NCI-H1436 treated with DMSO at 0.1 percent for 48 hours (cell line): ENCODE data around the gene COX17.
"Not testable (repeated sequence)": the region's sequence is repeated elsewhere in the genome, so short reads cannot be mapped to it uniquely, and the experiment has no call there.

Source experiments
- DNase-seq: peaks from one replicate; lab custom pipeline; 2025; lab: John Stamatoyannopoulos, UW

COX17 gene, protein sequence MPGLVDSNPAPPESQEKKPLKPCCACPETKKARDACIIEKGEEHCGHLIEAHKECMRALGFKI

DNA sequence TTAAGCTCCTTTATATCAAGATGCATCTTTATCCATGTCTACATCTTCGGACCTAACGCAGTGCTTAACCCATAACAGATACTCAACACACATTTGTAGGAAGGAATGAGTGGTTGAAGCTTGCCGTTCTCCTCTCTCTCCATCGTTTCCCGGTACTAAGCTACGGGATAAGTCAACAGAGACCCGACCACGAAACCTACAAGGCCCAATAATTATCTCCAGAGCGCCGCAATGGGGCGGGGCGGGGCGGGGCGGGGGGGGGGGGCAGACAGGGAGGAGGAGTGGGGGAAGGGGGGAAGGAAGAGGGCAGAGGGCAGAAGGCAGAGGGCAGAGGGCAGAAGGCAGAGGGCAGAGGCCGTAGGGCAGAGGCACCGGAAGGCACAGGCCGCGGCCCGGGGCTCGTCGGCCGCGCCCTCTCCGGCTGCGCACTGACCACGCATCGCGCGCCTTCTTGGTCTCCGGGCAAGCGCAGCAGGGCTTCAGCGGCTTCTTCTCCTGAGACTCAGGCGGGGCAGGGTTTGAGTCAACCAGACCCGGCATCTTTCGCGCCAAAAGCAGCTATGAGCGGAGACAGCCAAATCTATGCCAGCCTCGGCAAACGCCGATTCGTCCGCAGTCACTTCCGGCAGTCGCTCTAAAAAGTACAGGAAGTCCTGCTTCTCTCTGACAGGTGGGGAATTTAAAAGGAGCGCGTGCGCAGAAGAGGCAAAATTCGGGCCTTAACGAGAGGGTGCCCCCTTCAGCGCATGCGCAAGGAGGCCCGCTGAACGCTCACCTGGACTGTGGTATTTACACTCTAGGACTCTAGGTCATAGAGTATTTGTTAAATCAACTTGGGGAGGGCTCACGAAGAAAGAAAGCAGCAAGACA is at the start of gene COX17:
Gene COX17 (minus strand): TSS at position 636 of the 870 bp plus-strand sequence. CDS start 96 bp downstream, at position 540.
- DNase-seq, result peak; percentile 98

DNA sequence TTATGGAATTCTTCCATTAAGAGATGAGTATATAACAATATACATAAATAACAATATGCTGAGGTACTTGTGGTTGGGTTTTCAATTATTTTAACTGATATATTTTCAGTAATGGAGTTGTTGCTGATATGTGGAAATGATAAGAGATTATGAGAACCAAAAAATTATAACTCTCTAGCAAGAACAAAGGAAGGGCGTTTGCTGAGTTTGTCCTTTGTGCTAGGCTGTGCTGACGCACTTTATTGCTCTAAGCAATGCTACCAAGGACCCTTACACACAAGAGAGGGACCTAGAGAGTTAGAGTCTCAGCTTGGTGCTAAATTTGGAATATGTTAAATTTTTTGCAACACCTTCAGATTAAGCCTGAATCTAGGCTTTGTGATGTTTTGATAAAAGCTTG is 49.7 kb upstream of the COX17 start:
- DNase-seq, result no peak

DNA sequence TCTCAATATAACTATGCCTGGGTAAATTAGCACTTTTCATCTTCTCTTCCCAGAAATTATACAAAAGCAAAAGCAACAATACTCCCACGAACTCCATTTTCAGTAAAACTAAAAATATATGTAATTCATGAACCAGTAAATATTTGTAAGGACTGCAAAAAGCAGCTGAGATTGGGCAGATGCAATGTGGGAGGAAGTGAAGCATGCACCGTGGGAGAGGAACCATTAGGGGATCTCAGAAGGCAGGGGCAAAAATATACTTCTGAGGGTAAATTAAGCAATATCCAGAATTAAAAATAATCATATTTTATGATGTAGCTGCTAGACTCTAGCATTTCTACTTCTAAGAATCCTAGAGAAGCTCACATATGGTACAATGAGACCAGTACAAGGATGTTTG is 45.8 kb upstream of the COX17 start:
- no peak for DNase-seq

DNA sequence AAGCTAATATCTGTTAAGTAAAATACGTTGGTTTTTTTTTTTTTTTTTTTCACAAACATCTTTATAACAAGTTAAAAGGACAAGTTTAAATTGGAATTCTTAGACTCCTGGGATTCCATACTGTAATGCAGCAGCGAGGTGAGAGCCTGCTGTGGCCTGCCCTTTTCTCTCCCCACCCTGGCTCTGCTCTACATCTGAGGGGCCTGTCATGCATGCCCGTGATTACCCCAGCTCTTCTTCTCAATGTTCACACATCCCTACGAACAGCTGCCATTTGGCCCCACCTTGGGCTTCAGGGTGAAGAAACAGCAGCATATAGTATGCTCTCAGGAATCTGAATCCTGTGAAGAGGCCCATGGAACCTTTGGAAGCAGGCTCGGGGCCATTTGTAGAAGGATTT is 40.3 kb upstream of the COX17 start:
- no peak for DNase-seq

DNA sequence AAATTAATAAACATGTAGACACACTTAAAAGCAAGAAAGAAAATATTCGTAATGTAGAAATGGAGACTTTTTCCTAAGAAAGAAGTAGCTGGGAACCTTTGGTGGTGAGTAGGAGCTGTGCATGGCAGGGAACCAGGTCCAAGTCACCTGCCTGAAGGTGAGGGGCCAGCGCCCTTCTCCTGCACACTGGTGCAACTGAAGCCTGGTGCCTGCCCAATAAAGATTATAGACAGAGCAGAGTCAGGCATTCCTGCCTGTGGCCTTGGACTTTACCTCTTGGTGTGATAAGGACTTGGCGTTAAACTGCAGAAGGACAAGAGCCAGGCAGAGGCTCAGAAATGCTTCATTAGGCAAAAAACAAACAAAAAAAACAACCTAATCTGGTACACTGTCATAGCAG is 39.8 kb upstream of the COX17 start:
- DNase-seq, result no peak

DNA sequence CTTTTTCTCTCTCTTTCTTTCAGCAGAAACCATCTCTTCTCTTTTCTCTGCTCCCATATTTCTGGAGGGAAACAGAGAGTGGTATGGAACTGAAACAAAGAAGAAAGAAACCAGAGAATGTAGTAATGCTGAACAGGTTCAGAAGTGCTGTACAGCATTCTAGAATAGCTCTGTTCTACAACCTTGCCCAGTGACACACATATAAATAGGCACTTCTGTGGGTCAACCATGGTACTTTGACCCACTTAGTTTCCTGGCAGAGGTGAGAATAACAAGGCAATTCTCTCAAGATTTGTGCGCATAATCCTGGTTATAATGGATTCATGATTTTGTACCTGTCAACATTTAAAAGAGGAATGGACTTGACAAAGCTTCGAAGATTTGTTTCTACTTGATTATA is 37.9 kb upstream of the COX17 start:
- no peak for DNase-seq

DNA sequence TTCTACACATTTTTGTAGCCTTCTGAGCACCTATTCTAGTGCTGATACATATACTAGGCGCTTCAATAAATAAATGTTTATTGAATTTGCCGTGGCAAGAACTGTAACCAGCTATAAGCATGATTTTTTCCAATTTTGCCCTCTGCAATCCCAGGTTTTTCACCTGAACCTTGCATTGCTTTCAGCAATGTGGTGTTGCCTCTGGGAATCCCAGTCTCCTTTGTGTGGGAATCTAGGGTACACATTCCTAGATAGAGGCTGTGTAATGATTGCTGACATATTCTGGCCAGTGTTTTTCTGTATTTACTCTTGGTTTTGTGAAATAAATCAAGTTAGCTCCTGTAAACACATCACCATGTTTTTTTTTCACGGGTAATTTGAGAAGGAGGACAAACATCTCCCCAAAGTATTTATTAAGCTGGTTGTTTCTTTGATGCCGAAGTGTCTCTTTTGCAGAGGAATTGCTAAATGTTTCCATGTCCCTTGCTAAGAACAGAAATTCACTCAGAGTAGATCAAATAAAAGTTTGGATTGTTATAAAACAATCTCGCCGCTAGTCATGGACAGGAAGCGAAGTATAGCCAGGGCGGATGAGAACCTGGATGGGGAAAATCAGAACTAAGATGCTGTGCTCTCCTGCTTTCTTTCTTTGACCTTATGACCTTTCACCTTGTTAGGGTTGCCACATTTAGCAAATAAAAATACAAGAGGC is 26.8 kb upstream of the COX17 start:
- no peak for DNase-seq

DNA sequence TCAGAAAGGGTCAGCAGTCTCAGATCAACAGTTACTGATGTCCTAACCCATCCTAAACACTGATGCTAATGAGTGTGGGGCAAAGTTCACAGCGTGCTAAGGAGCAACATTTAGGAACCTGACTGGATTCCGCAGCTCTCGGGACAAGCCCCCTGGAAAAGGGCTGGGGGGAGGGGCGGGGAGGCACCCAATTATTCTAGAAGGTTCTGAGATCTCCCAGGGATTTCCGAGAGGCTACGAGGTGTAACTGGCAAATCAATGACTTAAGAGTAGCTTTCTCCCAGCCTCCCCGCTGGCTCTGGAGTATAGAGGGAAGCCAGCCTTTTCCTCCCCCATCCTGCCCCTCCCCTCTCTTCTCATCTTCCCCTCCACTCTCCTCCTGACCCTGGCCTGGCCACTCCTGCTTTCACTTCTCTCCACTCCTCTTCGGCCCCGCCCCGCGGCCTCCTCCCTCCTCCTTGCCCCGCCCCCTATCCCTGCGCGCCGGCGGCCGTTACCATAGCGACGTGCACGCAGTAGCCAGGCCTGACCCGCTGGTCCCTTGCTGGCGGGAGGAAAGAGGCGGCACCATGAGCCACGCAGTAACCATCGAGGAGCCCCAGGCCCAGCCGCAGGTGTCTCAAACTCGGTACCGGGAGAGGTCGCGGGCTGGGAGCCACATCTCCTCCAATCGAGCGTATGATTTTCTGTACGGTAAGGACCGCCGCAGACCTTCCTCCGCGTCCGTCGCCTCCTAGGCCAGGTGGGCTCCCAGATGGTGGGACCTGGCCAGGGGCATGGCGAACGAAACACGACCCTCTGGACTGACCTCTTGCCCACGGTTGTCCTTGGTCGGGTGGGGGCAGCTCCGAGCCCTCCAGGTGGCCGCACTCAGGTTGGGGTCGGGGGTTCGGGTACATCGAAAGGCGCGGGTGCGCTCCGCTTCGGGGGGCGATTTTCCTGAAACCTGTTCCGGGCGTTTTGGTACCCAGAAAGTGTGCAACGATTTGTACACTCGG is 25.6 kb upstream of the COX17 start, which contains the start of gene CFAP91:
Gene CFAP91 (plus strand): TSS at position 493 of the 998 bp plus-strand sequence. CDS start 77 bp downstream, at position 570.
- DNase-seq, result peak; percentile 79

DNA sequence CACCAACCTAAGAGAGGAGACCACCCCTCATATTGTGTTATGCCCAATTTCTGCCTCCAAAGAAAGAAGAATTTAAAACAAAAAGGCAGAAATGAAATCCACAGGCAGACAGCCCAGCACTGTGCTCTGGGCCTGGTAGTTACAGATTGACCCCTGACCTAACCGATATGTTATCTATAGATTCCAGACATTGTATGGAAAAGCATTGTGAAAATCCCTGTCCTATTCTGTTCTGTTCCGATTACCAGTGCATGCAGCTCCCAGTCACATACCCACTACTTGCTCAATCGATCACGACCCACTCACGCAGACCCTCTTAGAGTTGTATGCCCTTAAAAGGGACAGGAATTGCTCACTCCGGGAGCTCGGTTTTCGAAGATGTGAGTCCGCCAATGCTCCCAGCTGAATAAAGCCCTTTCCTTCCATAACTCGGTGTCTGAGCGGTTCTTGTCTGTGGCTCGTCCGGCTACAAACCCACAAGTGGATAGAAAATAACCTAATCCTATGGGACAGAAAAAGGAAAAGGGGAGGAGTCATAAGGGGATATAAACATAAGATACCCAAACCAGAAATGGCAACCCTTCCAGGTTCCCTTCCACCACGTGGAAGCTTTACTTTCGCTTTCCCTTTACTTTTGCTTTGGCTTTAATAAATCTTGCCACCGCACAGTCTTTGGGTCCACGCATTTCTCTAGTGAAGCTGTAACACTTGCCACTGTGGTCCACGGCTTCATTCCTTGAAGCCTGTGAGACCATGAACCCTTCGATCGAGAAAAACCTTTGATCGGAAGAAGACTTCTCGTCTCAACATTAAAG is 23.9 kb upstream of the COX17 start:
- no peak for DNase-seq

DNA sequence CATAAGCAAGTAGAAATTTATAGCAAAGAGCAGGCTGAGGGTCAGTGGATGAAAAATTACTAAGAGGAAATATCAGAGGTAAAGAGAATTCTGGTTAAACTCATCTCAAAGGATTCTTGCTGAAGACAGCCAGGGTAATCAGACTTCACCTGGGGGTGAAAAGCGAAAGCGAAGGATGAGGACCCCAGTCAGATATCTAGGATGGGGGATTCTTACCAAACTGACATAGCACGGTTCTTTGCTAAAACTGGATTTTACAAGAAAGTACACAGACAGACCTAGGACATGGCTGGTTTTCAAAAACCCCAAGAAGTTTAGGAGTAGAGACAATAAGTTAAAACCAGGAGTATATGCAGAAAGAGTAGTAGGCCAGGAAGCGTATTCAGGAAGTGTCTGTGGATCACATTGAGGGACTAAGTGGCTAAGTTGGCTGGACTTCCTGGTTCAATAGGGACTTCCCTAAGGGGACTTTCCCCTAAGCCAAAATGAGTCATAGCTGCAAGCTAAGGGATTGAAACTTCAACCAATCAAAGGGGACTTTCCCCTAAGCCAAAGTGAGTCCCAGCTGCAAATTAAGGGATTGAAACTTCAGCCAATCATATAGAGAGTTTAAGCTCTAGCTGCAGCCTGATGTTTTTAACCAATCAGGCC is 23.2 kb upstream of the COX17 start:
- no peak for DNase-seq

DNA sequence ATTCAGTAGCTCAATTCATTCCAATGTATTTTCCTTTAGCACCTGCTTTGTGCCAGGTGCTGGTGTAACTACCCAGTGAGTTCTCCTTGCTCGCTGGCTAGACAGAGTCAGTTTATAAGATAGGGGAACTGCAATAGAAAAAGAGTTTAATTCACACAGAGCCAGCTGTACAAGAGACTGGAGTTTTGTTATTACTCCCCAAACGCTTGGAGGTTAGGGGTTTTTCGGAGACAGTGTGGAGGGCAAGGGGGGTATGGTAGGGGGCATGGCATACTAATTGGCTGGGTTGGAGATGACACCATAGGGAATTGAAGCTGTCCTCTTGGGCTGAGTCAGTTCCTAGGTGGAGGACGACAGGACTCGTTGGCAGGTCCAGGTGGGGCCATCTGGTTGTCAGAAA is 20.2 kb upstream of the COX17 start:
- no peak for DNase-seq

DNA sequence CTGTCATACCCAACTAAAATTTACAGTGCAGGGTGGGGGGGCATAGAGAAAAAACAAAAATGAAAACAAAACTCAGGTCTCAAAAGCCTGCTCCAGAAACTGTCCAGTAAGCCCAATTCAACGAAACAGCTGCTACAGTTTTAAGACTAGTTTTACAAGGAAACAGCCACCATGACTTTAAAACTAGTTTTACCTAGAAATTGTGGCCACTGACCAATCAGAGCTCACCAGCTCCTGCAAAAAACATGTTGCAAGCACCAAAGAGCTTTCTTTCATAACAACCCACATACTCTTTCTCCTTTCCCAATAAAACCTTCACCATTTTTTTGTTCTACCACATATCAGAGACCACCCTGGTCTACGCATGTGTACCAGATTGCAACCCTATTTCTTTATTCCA is 18.3 kb upstream of the COX17 start:
- DNase-seq, result no peak

DNA sequence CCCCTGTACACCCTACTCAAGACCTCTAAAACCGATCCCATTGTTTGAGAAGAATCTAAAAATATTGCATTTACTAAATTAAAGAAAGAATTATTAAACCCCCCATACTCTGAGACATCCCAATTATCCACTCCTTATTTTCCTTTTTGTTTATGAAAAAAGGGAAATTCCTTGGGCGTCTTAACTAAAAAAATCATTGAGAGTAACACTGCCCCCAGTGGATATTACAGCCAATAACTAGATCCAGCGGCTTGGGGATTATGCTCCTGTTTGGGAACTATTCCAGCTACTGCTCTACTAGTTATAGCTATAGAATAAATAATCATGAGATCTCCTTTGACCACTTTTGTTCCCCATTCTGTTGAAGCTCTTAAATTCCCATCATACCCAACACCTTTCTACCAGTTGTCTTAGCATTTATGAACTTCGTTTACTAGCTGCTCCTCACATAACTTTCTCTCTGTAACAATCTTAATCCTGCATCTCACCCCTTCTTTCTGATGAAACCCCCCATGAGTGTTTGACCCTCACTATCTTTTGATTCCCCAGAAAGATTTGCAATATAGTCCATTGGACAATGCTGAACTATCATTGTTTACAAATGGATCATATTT is 12.9 kb upstream of the COX17 start:
- DNase-seq, result no peak

DNA sequence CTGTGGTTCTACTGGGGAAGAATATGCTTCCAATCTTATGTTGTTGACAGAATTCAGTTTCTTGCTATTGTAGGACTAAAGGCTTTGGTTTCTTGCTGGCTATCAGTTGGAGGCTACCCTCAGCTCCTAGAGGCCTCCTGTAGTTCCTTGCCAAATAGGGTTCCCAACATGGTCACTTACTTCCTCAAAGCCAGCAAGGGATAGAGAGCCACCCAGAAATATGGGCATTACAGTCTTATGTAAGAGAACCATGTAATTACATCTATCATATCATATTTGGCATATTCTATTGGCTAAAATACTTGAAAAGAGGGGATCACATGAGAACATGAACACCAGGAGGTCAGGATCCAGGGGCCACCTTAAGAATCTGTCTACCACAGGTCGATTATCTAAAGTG is 6.2 kb upstream of the COX17 start:
- no peak for DNase-seq

DNA sequence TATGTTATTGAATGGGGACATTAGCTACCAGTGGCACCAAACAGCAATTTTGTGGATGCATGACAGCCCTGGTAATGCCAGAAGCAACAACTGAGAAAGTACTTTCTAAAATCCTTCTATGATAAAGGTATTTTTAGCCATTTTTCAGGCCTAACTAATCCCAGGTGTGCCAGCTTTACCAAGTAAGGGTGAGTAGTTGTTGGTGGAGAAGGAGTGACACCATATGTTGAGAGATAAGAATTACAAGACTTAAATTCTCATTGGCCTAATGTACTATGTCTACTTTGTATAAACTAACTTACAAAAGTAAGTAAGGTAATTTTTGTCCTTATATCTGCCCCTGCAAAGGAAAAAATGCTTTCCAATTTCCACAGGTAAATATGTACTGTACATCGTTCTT is 4.1 kb upstream of the COX17 start:
- DNase-seq, result peak; percentile 10

DNA sequence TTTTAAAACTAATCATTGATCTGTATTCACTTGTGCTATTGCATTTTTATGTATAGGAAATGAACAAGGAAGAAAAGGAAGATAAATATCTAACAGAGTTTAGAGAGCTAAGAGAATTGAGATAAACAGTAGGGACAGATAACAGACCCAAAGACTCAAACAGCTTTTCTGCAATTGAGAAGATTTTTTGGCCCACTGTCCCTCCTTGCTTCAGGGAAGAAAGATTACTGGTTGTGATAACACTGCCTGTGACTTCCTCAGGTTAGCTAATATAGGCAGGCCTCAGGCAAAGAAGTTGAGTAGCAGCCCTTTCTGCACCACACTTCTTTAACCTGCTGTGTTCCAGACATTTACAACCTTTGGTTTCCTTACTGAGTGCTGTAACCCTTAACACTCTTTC is 2.7 kb upstream of the COX17 start:
- no peak for DNase-seq

DNA sequence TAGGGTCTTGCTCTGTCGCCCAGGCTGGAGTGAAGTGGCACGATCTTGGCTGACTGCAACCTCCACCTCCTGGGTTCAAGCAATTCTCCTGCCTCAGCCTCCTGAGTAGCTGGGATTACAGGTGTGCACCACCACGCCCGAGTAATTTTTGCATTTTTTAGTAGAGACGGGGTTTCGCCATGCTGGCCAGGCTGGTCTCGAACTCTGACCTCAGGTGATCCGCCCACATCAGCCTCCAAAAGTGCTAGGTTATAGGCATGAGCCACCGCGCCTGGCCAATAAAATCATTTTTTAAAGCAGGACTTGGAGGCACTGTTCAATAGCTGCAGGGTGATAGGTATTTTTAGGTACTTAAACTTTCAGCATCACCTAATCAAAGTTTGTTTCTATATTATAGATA is 1.0 kb upstream of the COX17 start:
- not testable (repeated sequence) for DNase-seq

DNA sequence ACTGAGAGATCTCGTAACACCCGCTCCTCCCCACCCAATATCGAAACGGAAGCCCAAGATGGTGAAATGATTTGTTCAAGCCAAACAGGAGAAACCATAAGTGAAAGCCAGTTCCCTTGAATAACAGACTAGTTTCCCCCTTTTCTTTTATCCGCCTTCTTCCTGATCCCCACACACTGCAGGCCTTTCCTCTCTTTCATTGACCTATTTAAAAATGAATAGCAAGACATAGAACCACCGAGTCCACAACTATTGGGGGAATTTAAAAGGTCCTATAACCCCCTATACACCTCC is 382 bp upstream of the COX17 start:
- no peak for DNase-seq

DNA sequence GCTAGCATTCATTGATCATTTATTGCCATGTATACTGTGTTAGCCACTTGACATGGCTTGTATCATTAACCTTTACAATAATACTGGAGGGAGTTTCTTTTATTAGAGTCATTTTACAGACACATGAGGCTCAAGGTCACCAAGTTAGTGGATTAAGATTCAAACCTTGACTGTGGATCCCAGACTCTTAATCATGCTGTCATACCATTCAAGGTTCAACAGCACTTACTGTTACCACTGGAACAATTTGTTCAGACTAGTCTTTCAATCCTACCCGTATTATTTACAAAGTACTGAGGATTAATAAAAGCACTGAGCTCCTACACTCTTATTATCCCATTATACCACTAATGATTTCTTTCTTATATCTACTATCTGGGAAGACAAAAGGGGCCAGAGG is 1.2 kb downstream of the COX17 start:
- DNase-seq, result no peak

DNA sequence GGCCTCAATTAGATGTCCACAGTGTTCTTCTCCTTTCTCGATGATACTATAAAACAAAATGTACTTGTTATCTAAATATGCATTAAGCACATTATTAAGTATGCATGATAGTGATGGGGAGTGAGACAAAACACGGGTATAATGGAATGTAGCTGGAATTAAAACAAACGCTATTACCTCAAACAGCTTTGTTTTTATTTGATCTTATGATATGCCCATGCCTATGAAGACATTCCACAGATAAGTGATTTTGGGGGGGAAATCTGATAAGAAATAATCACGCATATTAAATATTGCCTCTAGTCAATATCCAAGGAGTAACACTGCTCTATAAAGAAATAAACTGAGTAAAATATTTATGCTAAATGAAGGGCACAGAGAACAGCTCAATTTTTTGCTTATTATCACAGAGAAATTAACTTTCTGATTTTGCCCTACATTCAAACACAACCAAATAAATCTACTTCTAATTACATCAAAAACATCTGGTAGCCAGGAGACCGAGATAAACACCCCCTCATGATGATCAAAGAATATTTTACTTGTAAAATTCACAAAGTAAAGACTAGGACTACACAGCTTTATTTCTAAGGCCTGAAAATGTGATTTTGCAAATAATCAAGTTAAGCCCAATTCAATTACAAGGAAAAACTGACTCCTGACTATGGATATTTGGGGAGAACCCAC is 1.9 kb downstream of the COX17 start:
- no peak for DNase-seq
